NCI-H1417 treated with DMSO at 0.1 percent for 48 hours (cell line): ENCODE measurements around the gene GPATCH8.

ENCODE experiments used
- DNase-seq: peaks from one replicate; lab custom pipeline; 2025; lab: John Stamatoyannopoulos, UW

The GPATCH8 gene

GRCh38 chr17:44451016-44451627, 52.1 kb downstream of the GPATCH8 start:
- no peak for DNase-seq

GRCh38 chr17:44448412-44448811, 54.8 kb downstream of the GPATCH8 start:
- no peak for DNase-seq

GRCh38 chr17:44444735-44445105, 58.5 kb downstream of the GPATCH8 start:
- no peak for DNase-seq

GRCh38 chr17:44442806-44443205, 60.4 kb downstream of the GPATCH8 start:
- DNase-seq, result no peak

GRCh38 chr17:44439168-44439567, 64.0 kb downstream of the GPATCH8 start:
- DNase-seq, result no peak

GRCh38 chr17:44438636-44439035, 64.6 kb downstream of the GPATCH8 start:
- DNase-seq, result no peak

- DNase-seq, result no peak
These were observed 66.9 kb downstream of the GPATCH8 start for GRCh38 chr17:44436336-44436735.

- DNase-seq, result no peak
These were observed 70.7 kb downstream of the GPATCH8 start for GRCh38 chr17:44432254-44433157.

- DNase-seq, result no peak
These were observed 78.3 kb downstream of the GPATCH8 start for GRCh38 chr17:44424828-44425461.

- DNase-seq, result no peak
These were observed 85.7 kb downstream of the GPATCH8 start for GRCh38 chr17:44417553-44417952.

GRCh38 chr17:44416558-44417289, 86.5 kb downstream of the GPATCH8 start:
- DNase-seq, result no peak

- no peak for DNase-seq
These were observed 88.6 kb downstream of the GPATCH8 start for GRCh38 chr17:44414394-44415155.

GRCh38 chr17:44409309-44410028, 93.7 kb downstream of the GPATCH8 start:
- DNase-seq, result no peak

GRCh38 chr17:44408786-44409185, 94.4 kb downstream of the GPATCH8 start:
- DNase-seq, result no peak

- no peak for DNase-seq
These were observed 100.5 kb downstream of the GPATCH8 start for GRCh38 chr17:44402564-44403172.

- no peak for DNase-seq
These were observed 102.9 kb downstream of the GPATCH8 start for GRCh38 chr17:44400226-44400847.

- DNase-seq, result no peak
These were observed 104.2 kb downstream of the GPATCH8 start for GRCh38 chr17:44398692-44399691.
